ENCODE results near the gene COA1.
"Not testable (repeated sequence)": the region's sequence is repeated elsewhere in the genome, so short reads cannot be mapped to it uniquely, and the experiment has no call there.

The COA1 gene

DNA sequence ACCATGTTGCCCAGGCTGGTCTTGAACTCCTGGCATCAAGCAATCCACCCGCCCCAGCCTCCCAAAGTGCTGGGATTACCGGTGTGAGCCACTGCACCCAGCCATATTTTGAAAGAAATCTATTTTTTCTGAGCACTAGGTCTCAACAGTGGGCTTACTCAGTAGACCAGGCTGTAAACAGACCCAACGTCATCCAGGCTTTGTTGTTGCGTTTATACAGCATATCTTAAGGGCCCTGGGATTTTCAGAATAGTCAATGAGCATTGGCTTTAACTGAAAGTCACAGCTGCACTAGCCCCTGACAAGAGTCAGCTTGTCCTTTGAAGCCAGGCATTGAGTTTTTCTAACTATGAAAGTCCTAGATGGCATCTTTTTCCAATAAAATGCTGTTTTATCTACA lies 96.6 kb downstream of the COA1 start:
- H3K4me3 ChIP-seq (ENCODE audit: low read depth, low read length), result no peak overlapping the region

DNA sequence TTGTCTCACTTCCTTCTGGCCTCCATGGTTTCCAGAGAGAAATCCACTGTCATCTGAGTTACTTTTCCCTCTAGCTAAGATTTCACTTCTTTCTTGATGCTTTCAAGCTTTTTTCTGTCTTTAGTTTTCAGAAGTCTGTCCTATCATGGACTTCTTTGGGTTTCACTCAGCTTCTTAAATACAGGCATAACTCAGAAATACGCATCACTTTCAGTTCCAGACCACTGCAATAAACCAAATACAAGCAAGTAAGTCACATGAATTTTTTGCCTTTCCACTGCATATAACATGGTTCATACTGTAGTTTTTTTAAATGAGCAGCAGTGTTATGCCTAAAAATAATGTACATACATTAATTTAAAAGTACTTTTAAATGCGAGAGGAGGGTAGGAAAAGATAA lies 97.8 kb downstream of the COA1 start:
- H3K4me3 ChIP-seq (ENCODE audit: low read depth, low read length), result no peak overlapping the region

DNA sequence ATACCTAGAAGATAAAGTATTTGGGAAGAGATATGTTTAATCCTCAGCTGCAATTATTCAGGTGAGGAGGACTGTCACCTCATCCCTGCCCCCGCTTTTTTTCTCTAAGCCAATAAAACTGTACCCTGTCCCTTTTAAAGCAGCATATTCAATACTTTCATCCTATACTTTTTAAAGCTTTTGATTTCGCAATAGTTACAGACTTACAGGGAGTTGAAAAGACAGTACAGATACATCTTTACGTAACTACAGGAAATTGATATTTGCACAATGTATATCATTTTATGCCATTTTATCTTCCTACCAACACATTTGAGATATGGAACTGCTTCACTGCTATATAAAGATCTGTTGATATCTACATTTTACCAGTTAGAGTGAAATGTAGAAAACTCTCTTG lies 98.8 kb downstream of the COA1 start:
- H3K4me3 ChIP-seq (ENCODE audit: low read depth, low read length), result no peak overlapping the region

DNA sequence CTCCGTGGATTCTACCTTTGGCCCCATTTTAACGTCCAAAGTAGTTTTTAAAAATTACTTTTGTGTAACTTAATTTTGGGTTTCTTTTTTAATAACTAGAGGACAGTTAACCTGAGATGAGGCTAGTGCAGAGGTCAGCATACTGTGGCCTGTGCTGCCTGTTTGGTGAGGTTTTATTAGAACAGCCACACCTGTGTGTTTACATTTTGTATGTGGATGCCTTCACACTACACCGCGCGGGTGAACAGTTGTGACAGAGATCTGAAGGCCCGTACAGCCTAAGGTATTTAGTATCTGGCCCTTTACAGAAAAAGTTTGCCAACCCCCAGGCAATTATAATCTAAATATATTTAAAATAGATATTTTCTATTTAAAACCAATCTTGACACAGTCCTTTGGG lies 99.5 kb downstream of the COA1 start:
- H3K4me3 ChIP-seq (ENCODE audit: low read depth, low read length), result no peak overlapping the region

DNA sequence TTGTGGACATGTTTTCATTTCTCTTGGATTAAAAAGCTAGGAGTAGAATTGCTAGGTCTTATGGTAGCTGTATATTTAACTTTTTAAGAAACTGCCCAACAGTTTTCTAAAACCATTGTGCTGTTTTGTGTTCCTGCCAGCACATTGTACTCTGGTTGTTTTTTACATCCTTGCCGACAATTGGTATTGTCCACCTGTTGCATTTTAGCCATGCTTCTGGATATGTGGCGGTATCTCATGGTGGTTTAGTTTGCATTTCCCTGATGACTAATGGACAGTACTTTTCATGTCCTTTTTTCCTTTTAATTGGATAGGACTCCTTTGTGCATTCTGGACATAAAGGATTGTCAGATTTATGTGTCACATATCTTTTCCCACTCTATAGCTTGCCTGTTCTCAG lies 100.9 kb downstream of the COA1 start:
- no peak overlapping the region for H3K4me3 ChIP-seq (ENCODE audit: low read depth, low read length)

DNA sequence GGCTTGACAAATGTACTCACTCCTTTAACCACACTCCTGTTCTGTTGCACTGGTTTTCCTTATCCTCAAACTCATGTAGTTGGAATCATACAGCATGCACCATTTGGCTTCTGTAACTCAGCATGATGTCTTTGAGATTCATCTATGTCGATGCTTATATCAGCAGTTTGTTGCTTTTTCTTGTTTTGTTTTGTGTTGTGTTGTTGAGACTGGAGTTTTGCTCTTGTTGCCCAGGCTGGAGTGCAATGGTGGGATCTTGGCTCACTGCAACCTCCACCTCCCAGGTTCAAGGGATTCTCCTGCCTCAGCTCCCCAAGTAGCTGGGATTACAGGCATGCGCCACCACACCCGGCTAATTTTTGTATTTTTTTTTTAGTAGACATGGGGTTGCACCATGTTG lies 101.5 kb downstream of the COA1 start:
- not testable (repeated sequence) for H3K4me3 ChIP-seq (ENCODE audit: low read depth, low read length)

DNA sequence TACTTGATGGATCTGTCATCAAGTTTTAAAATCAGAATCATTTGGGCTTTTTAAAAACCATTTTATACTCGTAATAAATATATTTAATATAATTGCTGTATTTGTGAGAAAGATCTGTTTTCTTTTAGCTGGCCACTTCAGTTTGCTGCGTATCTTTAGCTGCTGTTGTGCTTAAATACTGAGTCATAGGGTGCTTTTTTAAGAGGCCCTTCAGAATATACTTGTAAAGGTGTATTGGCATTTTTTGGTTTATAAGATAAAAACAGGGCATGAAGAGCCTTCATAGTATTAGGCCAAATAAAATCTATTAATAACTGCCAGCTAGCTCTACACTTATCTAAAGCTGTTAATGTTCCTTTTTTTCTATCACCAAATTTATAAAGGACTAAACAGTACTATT lies 102.6 kb downstream of the COA1 start:
- no peak overlapping the region for H3K4me3 ChIP-seq (ENCODE audit: low read depth, low read length)

DNA sequence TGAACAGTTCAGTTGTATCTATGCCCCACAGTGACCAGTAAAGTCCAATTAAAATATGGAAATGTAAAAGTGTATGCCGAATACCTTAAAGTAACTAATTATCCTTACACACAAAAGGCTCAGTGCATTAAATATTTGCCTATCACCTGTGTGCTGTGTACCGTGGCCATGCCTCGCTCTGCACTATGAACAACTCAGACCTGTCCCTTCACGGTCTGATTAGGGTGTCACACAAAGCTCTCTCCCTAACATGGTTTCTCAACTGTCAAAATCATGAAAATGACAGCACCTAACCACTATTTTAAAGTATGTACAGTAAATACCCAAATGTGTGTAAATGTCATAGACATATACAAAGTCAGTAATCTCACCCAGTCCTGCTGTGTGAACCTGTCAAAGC lies 103.3 kb downstream of the COA1 start:
- no peak overlapping the region for H3K4me3 ChIP-seq (ENCODE audit: low read depth, low read length)

DNA sequence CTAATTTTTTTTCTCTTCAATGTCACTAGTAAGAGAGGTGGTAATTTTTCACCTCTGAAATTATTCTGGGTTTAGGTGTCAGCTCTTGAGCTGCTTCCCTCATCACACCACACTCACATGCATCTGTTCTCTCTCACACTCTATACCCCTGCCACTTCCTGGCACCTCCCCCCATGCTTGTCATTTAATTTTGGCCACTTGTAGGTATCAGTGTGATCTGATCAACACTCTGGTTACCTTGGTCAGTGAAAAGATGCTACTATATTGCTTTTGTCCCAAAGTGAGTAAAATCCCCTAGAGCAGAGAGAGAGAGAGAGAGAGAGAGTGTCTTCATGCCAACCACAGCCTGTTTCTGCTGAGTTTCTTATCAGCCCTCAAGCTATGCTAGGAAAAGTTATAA lies 103.9 kb downstream of the COA1 start:
- H3K4me3 ChIP-seq (ENCODE audit: low read depth, low read length), result no peak overlapping the region

DNA sequence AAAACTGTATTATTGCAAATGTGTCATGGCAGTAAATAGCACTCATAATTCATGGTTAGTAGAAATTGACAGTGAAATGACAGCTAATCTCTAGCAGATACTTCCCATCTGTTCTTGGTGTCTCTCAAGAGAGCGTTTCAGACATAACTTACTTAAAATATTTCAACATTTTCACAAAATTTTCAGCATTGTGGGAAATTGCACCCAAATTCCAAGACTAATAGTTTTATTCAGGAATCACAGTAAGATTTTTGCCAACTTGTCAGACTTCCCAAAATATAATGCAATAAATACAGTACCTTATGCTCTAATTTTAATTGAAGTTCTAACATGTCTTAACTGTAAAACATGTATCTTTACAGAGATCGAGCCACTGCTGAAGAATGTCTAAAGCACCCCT lies 105.2 kb downstream of the COA1 start:
- no peak overlapping the region for H3K4me3 ChIP-seq (ENCODE audit: low read depth, low read length)

DNA sequence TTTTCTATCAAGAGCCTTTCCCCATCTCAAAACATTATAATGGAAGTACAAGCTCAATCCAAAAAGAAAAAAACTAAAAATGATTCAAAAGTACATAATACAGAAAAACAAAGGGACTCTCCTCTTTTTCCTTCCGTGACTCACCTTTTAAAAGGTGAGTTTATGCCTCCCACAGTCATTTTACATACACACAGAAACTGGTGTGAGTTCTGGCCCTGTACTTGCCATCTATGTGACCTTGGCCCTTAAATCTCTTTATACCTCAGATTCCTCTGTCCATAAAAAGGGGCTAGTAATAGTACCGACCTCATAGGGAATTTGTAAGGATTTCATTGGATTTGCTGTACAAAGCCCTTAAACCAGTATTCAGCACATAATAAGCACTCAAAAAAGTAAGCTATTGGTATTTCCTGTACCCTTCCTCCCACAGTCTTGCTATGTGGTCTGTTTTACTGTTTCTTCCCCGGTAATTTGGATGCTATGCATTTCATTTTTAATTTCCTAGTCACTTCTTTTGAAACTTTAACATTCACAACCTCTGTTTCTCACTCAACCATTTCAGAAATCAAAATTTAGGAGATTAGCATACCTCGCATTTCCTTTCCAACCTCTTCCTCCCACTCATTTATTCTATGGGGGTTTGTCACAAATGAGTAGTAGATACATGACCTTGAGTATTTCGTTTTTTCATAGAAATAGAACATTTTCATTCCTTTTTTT lies 107.4 kb downstream of the COA1 start:
- no peak overlapping the region for H3K4me3 ChIP-seq (ENCODE audit: low read depth, low read length)

DNA sequence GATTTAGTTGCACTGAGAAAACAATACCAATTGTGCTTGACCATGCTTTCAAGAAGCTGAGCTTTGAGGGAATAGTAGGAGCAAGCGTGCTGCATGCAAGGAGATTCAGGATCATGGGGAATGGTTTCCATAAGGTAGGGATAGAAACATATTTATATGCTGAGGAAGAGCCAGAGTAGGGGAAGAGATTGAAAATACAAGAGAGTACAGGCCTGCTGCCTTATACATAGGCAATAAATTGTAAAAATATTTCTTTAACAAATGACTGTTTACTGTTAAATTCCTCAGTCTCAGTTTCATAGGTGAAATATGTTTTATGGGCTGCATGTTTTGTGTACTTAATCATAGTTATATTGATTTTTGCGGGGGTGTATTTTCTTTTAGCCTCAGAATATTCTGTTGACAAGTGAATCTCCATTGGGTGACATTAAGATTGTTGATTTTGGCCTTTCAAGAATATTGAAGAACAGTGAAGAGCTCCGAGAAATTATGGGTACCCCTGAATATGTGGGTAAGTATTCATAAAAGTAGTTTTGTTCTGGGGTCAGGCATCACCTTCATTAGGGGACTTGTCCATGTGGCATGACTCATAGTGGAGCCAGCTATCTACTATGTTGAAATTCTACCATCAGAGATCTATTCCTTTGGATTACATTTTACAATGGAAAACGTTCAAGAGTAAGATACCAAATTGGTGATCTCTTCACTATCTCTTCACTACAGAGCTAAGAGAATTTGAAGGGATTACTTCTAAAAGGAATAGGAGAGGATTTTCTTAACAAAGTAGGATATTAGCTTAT lies 109.9 kb downstream of the COA1 start:
- no peak overlapping the region for H3K4me3 ChIP-seq (ENCODE audit: low read depth, low read length)

DNA sequence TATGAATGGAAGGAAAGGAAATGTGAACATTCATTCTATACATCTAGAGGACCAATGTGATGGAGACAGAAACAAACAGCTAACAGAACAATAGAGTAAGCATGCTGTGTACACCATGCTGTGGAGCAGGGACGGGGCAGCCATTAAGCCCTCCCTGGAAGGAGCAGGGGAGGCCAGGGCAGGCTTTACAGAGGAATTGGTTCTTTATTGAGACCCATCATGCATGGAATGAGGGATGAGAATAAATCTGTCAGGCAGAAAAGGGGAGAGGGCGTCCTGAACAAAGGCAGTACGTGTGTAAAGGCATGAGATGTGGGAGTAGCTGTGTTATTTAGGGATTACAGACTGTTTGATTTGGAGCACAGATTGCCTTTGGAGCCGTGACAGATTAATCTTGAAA lies 111.2 kb downstream of the COA1 start:
- H3K4me3 ChIP-seq (ENCODE audit: low read depth, low read length), result no peak overlapping the region

DNA sequence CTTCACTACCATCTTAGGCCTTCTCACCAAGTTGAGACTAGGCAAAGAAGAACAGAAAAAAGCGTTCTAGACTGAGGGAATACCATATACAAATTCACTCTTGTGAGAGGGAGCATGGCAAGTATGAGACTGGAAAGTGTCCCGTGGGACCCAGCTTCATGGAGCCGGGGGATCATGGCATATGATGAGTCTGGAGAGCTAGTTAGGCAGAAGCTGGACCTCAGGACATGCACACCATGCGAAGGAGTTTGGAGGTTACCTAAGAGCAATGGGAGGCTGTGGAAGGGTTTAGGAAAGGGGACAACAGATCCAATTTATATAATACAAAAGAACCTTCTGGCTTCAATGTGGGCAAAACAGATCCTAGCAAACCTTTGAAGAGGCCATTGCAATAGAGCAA lies 112.3 kb downstream of the COA1 start:
- H3K4me3 ChIP-seq (ENCODE audit: low read depth, low read length), result no peak overlapping the region

DNA sequence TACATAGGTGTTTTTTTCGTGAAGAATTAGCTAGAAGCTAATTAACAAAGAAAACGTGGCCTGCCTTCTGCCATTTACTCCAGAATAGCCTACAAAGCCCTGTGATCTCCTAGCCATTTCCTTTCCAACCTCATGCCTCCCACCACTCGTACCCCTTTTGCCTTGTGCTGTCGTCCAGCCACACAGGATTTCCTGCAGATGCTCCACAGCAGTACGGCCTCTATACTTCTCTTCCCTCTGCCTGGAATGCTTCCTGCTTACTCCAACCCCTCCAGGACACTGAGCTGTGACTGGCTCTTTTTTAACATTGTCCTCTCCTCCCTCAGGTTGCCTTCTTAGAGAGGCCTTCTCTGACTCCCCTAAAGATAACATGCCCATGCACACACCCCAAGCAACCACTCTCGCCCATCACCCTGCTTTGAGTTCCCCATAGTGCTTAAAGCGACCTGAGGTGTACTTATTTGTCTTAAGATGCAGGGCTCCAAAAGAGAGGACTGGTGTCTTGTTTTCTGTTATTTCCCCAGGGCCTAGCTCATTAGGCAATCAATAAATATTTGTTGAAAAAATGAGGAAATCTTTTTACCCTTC lies 113.7 kb downstream of the COA1 start:
- no peak overlapping the region for H3K4me3 ChIP-seq (ENCODE audit: low read depth, low read length)

DNA sequence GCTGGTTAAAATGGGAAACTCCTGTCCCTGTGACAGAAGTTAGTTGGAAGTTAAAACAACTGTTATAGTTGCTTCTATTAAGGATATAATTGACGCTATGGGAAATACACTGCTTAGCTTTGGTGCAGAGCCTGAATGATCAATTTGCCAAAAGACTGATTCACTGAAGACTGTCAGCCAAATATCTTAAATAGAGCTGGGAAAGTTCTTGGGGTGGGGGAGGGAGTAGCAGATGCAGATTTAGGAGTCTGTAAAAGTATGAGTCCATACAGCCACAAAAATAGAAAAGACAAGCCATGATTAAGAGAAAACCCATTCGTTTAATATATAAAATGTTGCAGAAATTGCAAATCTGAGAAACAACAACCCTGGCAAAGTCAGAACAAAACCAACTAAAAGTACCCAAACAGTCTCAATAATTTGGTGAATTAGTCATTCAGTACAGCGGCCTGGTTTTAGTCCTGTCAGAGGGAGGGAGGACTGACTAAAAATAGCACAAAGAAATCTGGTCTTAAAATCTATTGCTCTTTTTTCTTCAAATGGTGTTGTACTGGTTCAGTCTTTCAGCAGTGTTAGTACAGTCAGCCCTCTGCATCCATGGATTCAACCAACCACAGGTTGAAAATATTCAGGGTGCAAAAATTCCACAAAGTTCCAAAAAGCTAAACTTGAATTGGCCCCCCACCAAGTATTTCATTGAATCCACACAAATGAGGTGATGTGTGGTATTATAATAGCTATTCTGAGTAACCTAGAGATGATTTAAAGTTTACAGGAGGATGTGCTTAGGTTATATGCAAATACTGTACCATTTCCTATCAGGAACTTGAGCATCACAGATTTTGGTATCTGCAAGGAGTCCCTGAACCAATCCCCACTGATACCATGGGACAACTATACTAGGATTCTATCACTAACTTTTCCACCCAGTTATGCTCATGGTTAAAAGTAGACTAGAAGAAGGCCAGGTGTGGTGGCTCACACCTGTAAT lies 116.4 kb downstream of the COA1 start:
- no peak overlapping the region for H3K4me3 ChIP-seq (ENCODE audit: low read depth, low read length)

DNA sequence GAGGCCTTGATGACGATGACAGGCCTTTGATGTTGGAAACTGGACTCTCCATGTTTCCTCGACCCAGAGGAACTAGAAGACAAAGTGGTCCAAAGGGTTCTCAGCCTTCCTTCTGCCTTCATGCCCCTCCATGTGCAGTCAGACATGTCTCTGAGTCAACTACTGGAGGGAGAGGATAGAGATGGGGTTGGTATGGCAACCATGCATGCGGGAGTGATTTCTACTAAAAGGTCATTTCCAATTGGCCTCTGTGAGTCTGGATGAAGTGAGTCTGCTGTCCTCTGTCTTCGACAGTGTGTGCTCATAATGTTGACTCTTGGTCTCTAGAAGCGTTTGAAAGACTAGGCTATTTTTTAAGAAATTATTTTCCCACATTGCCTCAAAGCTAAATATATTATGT lies 117.2 kb downstream of the COA1 start:
- H3K4me3 ChIP-seq (ENCODE audit: low read depth, low read length), result no peak overlapping the region

DNA sequence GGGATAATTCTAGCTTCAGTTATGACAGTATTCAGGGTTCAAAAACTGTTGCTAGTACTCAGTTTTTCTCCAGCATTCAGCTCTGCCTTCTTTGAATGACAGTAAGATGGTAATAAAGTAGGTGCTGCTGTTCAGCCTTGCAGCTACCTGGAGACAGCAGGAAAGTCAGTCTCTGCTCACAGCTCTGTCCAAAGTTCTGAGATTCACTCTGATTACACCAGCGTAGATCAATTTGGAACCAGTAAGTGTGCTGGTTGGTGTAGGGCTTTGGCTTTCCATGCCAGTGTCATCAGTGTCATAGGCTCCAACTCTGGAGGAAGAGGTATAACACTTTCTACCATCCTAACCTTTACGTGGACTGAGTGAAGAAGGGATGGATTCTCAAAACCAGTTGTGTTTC lies 120.2 kb downstream of the COA1 start:
- H3K4me3 ChIP-seq (ENCODE audit: low read depth, low read length), result no peak overlapping the region

DNA sequence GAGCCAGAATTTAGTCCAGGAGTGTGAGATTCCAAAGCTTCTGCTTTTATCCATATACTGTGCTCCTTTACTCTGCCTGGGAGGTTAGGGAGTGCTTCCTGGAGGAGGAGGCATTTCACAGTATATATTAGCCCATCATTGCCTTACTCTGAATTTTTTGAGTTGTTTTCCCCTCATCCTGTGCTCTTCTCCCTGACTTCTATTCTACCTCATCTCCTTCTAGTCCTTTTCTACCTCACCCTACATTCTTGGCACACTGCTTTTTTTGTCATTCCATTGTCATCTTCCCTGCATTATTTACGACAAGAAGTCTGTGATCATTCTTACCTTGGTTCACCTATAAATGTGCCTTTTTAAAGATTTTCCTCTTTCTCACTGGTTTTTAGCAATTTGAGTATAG lies 125.1 kb downstream of the COA1 start:
- H3K4me3 ChIP-seq (ENCODE audit: low read depth, low read length), result no peak overlapping the region

DNA sequence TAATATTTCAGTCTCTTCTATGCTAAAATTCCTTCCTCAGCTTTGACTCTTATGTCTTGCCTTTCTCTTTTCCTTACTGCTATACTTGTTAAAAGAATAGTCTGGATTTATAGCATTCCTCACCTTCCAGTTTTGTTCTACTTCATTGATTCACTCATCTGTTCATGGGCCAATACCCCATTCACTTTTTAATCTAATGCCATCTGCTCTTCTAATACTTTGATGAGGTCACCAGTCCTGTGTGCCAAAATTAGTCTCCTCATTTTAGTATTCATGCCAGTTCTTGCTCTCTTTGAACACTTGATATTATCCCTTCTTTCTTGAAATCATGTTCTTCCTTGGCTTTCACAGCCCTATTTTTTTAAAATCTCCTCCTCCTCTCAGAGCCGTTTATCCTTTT lies 127.1 kb downstream of the COA1 start:
- no peak overlapping the region for H3K4me3 ChIP-seq (ENCODE audit: low read depth, low read length)

DNA sequence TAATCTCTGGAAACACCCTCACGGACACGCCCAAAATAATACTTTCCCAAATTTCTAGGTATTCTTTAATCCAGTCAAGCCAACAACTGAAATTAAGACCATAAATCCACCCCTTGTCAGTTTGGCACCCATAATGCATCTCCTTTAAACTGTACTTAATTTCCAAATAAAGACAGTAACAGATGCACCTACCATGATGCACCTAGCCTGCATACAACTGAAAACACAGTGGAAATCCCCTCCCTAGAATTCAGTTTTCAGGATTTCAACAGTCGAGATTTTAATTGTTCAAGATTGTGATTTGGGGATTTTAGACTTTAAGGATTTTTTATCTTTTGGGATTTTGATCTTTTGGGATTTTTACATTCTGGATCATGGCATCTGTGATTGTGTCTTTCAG lies 129.3 kb downstream of the COA1 start:
- no peak overlapping the region for H3K4me3 ChIP-seq (ENCODE audit: low read depth, low read length)
